Raji (cell line): ENCODE results near the gene MYRIP.

Source experiments
- POLR2A ChIP-seq: IDR thresholded peaks from 2 replicates; pipeline ENCODE4 v1.6.1; 2011; ENCODE audit warnings: low read depth, low read length, control low read depth; ENCODE audit not compliant: insufficient read depth

The MYRIP gene

GRCh38 chr3:40223856-40224255 is 414.4 kb downstream of the MYRIP start:
- TF ChIP-seq POLR2A = no peak

DNA sequence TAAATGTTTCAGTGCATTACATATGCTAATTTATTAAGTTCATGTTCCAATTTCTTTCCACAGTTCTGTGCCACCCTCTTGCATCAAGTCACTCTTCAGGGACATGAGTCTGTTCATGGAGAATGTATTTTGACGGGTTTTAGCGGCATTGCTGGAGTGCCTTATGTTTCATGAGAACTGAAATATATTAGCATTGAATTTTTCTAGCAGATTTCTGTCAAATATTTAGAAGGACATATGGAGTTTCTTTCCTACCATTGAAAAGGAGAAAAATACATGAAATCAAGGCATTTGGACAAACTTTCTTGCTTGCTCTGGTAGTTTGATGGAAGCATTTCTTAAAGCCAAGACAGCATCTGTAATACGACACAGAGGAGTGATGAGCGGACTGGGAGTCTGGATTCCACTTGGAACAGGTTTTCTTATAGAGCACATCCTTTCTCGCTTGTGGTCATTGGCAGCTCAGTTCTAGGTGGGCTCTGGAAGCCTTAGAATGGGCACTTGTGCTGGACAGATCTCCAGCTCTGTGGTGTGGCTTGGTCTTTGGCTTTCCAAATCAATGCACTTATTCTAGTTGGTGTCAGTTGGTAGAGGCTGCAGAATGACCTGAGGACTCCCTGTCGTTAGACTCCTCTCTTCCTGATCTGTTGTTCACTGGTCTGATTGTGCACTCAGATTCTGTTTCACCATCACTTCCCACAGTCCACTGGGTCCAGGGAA is 415.5 kb downstream of the MYRIP start:
- no peak for TF ChIP-seq POLR2A

GRCh38 chr3:40226636-40227035 is 417.2 kb downstream of the MYRIP start:
- TF ChIP-seq POLR2A = no peak

DNA sequence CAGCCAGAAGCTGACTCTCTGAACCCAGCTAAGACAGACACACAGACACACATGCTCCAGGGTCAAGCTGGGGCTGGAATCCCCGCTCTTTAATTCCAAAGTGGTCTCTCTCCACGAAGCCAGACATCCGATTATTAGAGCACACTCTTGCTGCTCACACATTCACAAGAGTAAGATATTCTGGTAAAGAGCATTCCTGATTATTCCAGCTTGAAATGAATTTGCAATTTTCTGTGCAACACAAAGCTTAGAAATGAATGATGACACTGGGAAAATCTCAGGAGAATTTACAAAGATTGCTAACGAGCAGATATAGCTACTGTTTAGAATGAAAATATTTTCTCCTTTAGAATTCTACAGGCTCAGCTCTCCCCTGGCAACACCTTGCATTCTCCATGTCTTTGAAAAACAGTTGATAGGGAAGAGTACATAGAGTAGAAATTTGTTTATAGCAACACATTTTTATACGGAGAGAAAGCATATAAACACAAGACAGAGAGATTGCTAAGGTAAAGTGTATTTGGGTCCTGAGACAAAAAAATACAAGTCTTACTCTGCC is 419.5 kb downstream of the MYRIP start:
- no peak for TF ChIP-seq POLR2A

GRCh38 chr3:40229386-40229785 is 420.0 kb downstream of the MYRIP start:
- TF ChIP-seq POLR2A = no peak

- TF ChIP-seq POLR2A = no peak
Observed at GRCh38 chr3:40229963-40230362, 420.6 kb downstream of the MYRIP start.

DNA sequence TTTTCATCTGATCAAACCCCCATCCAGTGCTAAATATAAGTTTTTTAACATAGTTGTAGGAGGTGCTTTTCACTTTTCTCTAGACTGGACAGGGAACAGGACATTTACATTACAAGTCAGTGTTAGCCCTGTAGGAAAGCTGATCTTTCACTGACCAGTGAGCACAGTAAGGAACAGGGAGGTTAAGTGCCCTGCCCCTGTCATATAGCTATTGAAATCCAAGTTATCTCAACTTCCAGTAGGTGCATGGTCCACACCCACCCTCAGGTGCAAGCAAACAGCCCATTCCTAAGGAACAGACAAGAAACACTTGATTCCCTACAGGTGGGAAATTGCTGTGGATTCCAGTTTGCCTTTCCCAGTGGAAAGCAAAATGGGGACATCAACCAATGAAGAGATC is 421.0 kb downstream of the MYRIP start:
- TF ChIP-seq POLR2A = no peak

DNA sequence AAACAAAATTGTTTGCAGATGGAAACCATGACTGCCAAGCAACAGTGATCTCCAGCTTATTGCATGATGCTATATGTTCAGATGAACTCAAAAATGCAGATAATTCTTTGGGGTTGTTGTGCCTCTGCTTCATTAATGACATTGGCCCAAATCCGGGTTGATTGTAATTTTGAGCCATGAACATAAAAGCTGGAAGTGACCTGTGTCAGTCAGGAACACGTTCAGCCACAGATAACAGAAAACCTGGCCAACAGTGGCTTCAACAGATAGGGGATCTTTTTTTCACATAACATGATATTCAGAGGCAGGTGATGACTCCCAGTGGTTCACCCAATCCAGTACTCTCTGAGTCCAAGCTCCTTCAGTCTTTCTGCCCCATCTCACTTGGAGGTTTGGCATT is 423.2 kb downstream of the MYRIP start:
- no peak for TF ChIP-seq POLR2A

GRCh38 chr3:40237159-40237558 is 427.8 kb downstream of the MYRIP start:
- no peak for TF ChIP-seq POLR2A

- no peak for TF ChIP-seq POLR2A
Observed at GRCh38 chr3:40237889-40238571, 428.6 kb downstream of the MYRIP start.

GRCh38 chr3:40240921-40241320 is 431.5 kb downstream of the MYRIP start:
- TF ChIP-seq POLR2A = no peak

- TF ChIP-seq POLR2A = no peak
Observed at GRCh38 chr3:40242216-40242615, 432.8 kb downstream of the MYRIP start.

DNA sequence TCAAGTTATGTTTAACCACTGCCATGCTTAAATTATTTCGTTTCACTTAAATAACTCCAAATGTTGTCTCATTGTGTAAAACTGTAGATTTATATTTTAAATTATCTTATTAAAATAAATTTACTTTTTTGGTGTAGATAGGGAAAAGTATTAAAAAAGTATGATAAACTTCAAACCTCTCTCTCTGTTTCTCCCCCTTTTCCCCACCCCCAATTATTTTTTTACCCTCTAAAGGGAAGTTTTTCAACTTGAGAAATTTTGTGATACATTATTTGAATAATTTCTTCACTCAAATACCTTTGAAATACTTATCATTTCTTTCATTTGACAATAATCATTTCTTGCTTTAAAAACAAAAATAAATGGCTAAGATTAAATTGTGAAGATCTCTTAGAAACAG is 433.2 kb downstream of the MYRIP start:
- TF ChIP-seq POLR2A = no peak

DNA sequence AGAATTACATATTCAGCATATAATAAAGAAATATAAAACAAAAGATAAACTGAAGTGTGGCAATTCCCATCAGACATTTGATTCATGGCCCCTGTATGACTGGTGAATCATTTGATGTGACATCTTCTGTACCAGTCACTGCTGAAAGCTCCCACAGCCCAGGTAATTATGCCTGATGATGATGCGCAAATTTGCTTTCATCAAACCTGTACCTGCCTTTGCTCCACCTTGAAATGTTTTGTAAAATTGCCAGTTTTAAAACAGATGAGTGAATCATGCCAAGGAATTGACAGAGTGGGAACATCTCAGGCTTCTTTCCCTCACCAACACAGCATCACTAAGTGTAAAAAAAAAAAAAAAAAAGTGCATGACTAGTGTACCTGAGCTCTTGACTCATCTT is 433.6 kb downstream of the MYRIP start:
- no peak for TF ChIP-seq POLR2A

DNA sequence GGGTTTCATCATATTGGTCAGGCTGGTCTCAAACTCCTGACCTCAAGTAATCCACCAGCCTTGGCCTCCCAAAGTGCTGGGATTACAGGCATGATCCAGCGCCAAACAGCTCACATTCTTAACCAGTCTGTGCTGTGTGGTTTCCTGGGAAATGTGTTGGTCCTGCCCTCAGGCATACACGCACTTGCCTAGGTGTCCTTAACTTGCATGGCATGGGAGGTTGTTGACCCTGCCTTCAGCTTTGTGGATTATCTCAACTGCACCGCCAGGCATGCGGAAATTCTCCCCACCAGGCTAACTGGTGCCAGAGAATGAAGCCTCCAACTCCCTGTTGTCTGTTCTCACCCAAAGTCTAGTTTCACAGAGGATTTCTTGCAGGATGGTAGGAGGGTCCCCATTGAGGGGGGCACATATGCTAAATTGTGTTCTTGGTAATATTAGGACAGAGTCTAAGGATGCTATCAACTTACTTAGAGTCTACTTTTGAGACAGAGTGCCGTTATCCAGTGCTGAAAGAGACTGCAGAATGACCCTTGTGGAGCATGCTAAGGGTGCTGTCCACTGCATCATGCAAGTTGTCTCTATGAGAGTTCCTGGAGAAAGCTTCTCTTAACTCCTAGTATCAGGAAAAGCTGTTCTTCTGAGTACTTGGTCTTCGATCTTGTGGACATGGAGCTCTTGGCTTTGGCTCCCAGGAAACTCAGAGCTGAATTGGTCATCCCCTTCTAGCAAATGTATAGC is 438.5 kb downstream of the MYRIP start:
- no peak for TF ChIP-seq POLR2A

- no peak for TF ChIP-seq POLR2A
Observed at GRCh38 chr3:40248591-40248990, 439.2 kb downstream of the MYRIP start.
